Natural killer cell treated with Interleukin-12 subunit alpha and Interleukin-12 subunit beta and Interleukin-15 and Interleukin-18, amount 100 ng/mL, for 72 hours (primary cell): ENCODE measurements around the gene VCX2. TPM values are rescaled to one million over a fixed set of nuclear protein-coding genes. Genes with fewer than 3 reads are reported as not detected.
"Not testable (repeated sequence)": the region's sequence is repeated elsewhere in the genome, so short reads cannot be mapped to it uniquely, and the experiment has no call there.

Source experiments
- ATAC-seq, 2 donors: fragments of 150-1000 bp; cut with Tn5 transposase in 1 of 2; sonication (Bioruptor Pico), chemical (Tn5 transposase) in 1 of 2; 2 replicates each; pipeline ENCODE4 v1.10.0; 2021
- DNase-seq: peaks from one replicate; pipeline ENCODE4 v3.0.0; 2022; ENCODE audit warnings: low spot score
- H3K27ac Mint-ChIP-seq, 2 donors: 1 replicate in 1 of 2; 2 replicates in 1 of 2; pipeline ENCODE4 v1.8.0; 2022; ENCODE audit warnings: mixed read lengths in 2 of 2, mild to moderate bottlenecking in 1 of 2, moderate library complexity in 1 of 2
- H3K27me3 Mint-ChIP-seq, 2 donors: 1 replicate in 1 of 2; 2 replicates in 1 of 2; pipeline ENCODE4 v1.8.0; 2022; ENCODE audit warnings: mixed read lengths in 2 of 2
- H3K36me3 Mint-ChIP-seq: one replicate; pipeline ENCODE4 v1.8.0; 2022; ENCODE audit warnings: mixed read lengths
- H3K4me1 Mint-ChIP-seq, 2 donors: 1 replicate in 1 of 2; 2 replicates in 1 of 2; pipeline ENCODE4 v1.8.0; 2022; ENCODE audit warnings: low read depth in 2 of 2, mixed read lengths in 2 of 2, mild to moderate bottlenecking in 1 of 2
- H3K4me3 Mint-ChIP-seq: one replicate; pipeline ENCODE4 v1.8.0; 2022; ENCODE audit warnings: mixed read lengths
- H3K9me3 Mint-ChIP-seq: 2 replicates; pipeline ENCODE4 v1.8.0; 2022; ENCODE audit warnings: mixed read lengths
- total RNA-seq, 2 donors: library from RNA; stranded (reverse); gene quantifications; one replicate each; pipeline ENCODE4 v1.2.3, GENCODE V29; 2022

Gene VCX2
- total RNA-seq, 2 donors from 2014 or later, result not detected

GRCh38 chrX:8144925-8145324 lies 26.1 kb downstream of the VCX2 start:
- Mint-ChIP-seq H3K27me3 (no peaks in the 10 kb centered on the region), H3K9me3 (peaks cover 7% of the 10 kb centered on the region), H3K4me1 (no peaks in the 10 kb centered on the region), H3K27ac (no peak overlapping the region), H3K36me3 (peaks cover 4% of the 10 kb centered on the region), H3K4me3 (no peak overlapping the region)
- no peak for DNase-seq
- ATAC-seq, result no peak

- Mint-ChIP-seq H3K27ac (no peak overlapping the region), H3K4me1 (no peaks in the 10 kb centered on the region), H3K27me3 (no peaks in the 10 kb centered on the region), H3K4me3 (no peak overlapping the region), H3K36me3 (no peaks in the 10 kb centered on the region), H3K9me3 (peaks cover 4% of the 10 kb centered on the region)
- DNase-seq (no peak), ATAC-seq (no peak)
Observed at GRCh38 chrX:8141896-8142295, 29.2 kb downstream of the VCX2 start.

GRCh38 chrX:8140986-8141744 lies 29.9 kb downstream of the VCX2 start:
- Mint-ChIP-seq H3K27ac (no peak overlapping the region), H3K27me3 (no peaks in the 10 kb centered on the region), H3K4me3 (no peak overlapping the region), H3K36me3 (no peaks in the 10 kb centered on the region), H3K4me1 (no peaks in the 10 kb centered on the region), H3K9me3 (peaks cover 4% of the 10 kb centered on the region)
- ATAC-seq, result no peak
- no peak for DNase-seq

- Mint-ChIP-seq H3K4me3 (no peak overlapping the region), H3K9me3 (peaks cover 5% of the 10 kb centered on the region), H3K4me1 (no peaks in the 10 kb centered on the region), H3K27ac (no peak overlapping the region), H3K27me3 (no peaks in the 10 kb centered on the region), H3K36me3 (no peaks in the 10 kb centered on the region)
- ATAC-seq (no peak), DNase-seq (no peak)
Observed at GRCh38 chrX:8139716-8140115, 31.4 kb downstream of the VCX2 start.

GRCh38 chrX:8138252-8138651 lies 32.8 kb downstream of the VCX2 start:
- DNase-seq, result no peak
- H3K27ac Mint-ChIP-seq, result no peak overlapping the region
- H3K9me3 Mint-ChIP-seq, result peaks cover 9% of the 10 kb centered on the region
- H3K36me3 Mint-ChIP-seq, result peaks cover 5% of the 10 kb centered on the region
- H3K4me3 Mint-ChIP-seq, result no peak overlapping the region
- ATAC-seq, result no peak
- no peaks in the 10 kb centered on the region for H3K4me1 Mint-ChIP-seq
- no peaks in the 10 kb centered on the region for H3K27me3 Mint-ChIP-seq

- H3K27ac Mint-ChIP-seq, result no peak overlapping the region
- DNase-seq, result no peak
- no peaks in the 10 kb centered on the region for H3K4me1 Mint-ChIP-seq
- peaks cover 4% of the 10 kb centered on the region for H3K9me3 Mint-ChIP-seq
- no peak overlapping the region for H3K4me3 Mint-ChIP-seq
- no peaks in the 10 kb centered on the region for H3K36me3 Mint-ChIP-seq
- no peak for ATAC-seq
- no peaks in the 10 kb centered on the region for H3K27me3 Mint-ChIP-seq
Observed at GRCh38 chrX:8126648-8127047, 44.4 kb downstream of the VCX2 start.

GRCh38 chrX:8126092-8126491 lies 45.0 kb downstream of the VCX2 start:
- no peaks in the 10 kb centered on the region for H3K4me1 Mint-ChIP-seq
- no peak overlapping the region for H3K4me3 Mint-ChIP-seq
- ATAC-seq, result no peak

GRCh38 chrX:8125566-8125965 lies 45.5 kb downstream of the VCX2 start:
- H3K27me3 Mint-ChIP-seq, result no peaks in the 10 kb centered on the region
- H3K4me3 Mint-ChIP-seq, result no peak overlapping the region
- no peak for ATAC-seq
- DNase-seq, result no peak
- peaks cover 4% of the 10 kb centered on the region for H3K9me3 Mint-ChIP-seq
- H3K36me3 Mint-ChIP-seq, result no peaks in the 10 kb centered on the region
- no peak overlapping the region for H3K27ac Mint-ChIP-seq
- no peaks in the 10 kb centered on the region for H3K4me1 Mint-ChIP-seq

More at GRCh38 chrX:8126092-8126491, 45.0 kb downstream of the VCX2 start:
- H3K9me3 Mint-ChIP-seq, result peaks cover 4% of the 10 kb centered on the region
- no peaks in the 10 kb centered on the region for H3K36me3 Mint-ChIP-seq
- no peak overlapping the region for H3K27ac Mint-ChIP-seq
- H3K27me3 Mint-ChIP-seq, result no peaks in the 10 kb centered on the region
- no peak for DNase-seq

GRCh38 chrX:8122538-8122937 lies 48.5 kb downstream of the VCX2 start:
- Mint-ChIP-seq H3K36me3 (no peaks in the 10 kb centered on the region), H3K27ac (no peak overlapping the region), H3K4me3 (no peak overlapping the region), H3K4me1 (no peaks in the 10 kb centered on the region), H3K9me3 (peaks cover 10% of the 10 kb centered on the region), H3K27me3 (no peaks in the 10 kb centered on the region)
- ATAC-seq, result no peak
- DNase-seq, result no peak

GRCh38 chrX:8121391-8121790 lies 49.7 kb downstream of the VCX2 start:
- DNase-seq, H3K27me3 Mint-ChIP-seq, H3K9me3 Mint-ChIP-seq, H3K4me3 Mint-ChIP-seq, H3K27ac Mint-ChIP-seq, ATAC-seq, H3K4me1 Mint-ChIP-seq, H3K36me3 Mint-ChIP-seq: not testable (repeated sequence)

Other genes starting within 250 kb of the VCX2 start
- 1 to 10 TPM; 2.0 to 9.4 TPM for gene PNPLA4, start 243.9 kb downstream of the VCX2 start, total RNA-seq